Activated CD4-positive, alpha-beta T cell treated with anti-CD3 and anti-CD28 coated beads for 36 hours (primary cell): Measurements from ENCODE around the gene ZNF22. TPM values are rescaled to one million over a fixed set of nuclear protein-coding genes. Genes with fewer than 3 reads are reported as not detected.
A peak's percentile ranks its signal among the peaks of the same experiment; 100 is the strongest.

Experiments
- ATAC-seq: fragments of 200-7000 bp; cut with Tn5 transposase; one replicate; pipeline ENCODE4 v1.10.0; 2021; ENCODE audit warnings: mild to moderate bottlenecking, moderate library complexity
- CTCF ChIA-PET: fragments of 350-600 bp; sonication (Branson Sonifier 250); formaldehyde crosslinking; loops from one replicate; lab custom pipeline; 2021; ENCODE audit warnings: antibody characterized with exemption; lab: Charles Lee
- POLR2A ChIA-PET: fragments of 350-600 bp; sonication (Branson Sonifier 250); formaldehyde crosslinking; loops from one replicate; lab custom pipeline; 2021; ENCODE audit warnings: antibody characterized with exemption, inconsistent platforms; lab: Charles Lee
- DNase-seq: peaks from one replicate; pipeline ENCODE4 v3.0.0-alpha.2; 2020
- H3K27ac Mint-ChIP-seq: one replicate; pipeline ENCODE4 v1.8.0; 2021; ENCODE audit warnings: mixed read lengths
- H3K27me3 Mint-ChIP-seq: one replicate; pipeline ENCODE4 v1.8.0; 2021; ENCODE audit warnings: mixed read lengths
- H3K36me3 Mint-ChIP-seq: one replicate; pipeline ENCODE4 v1.8.0; 2021; ENCODE audit warnings: low read depth, mixed read lengths
- H3K4me1 Mint-ChIP-seq: one replicate; pipeline ENCODE4 v1.8.0; 2021; ENCODE audit warnings: mixed read lengths
- H3K4me3 Mint-ChIP-seq: one replicate; pipeline ENCODE4 v1.8.0; 2021; ENCODE audit warnings: mild to moderate bottlenecking, moderate library complexity, mixed read lengths
- H3K9me3 Mint-ChIP-seq: one replicate; pipeline ENCODE4 v1.8.0; 2021; ENCODE audit warnings: low read depth, mixed read lengths
- intact Hi-C, 2 experiments: fragments of 100-400 bp; cut with DNase I in 1 of 2; cut with micrococcal nuclease in 1 of 2; formaldehyde crosslinking; loops; one replicate each; pipeline versions ENCODE4 v1.14.2 to v1.15.1; 2022 to 2024; cut with DNase I, micrococcal nuclease
- total RNA-seq, 2 experiments: library from RNA; stranded (reverse); gene quantifications; one replicate each; pipeline ENCODE4 v1.2.3, GENCODE V29; 2021

Gene ZNF22
- total RNA-seq, 2 experiments from 2014 or later = 18.8 to 21.6 TPM

GRCh38 chr10:44979281-44980191, 21.2 kb upstream of the ZNF22 start:
- Mint-ChIP-seq H3K9me3 (no peaks in the 10 kb centered on the region), H3K27ac (no peak overlapping the region), H3K4me3 (no peak overlapping the region), H3K27me3 (no peaks in the 10 kb centered on the region), H3K4me1 (peaks cover 3% of the 10 kb centered on the region), H3K36me3 (no peaks in the 10 kb centered on the region)
- ChIA-PET CTCF (interaction anchor here (0.6 to 2.0 kb wide), 3 partner anchors 27 to 47 kb away, joined by 3 to 11 read pairs (median 3); no protein-coding TSS in a partner anchor), POLR2A (no interaction called here)
- ATAC-seq = no peak
- no peak for DNase-seq
- intact Hi-C loops = no loop called here

GRCh38 chr10:44980309-44981171, 20.2 kb upstream of the ZNF22 start:
- no peak overlapping the region for H3K27ac Mint-ChIP-seq
- intact Hi-C loops = no loop called here
- POLR2A ChIA-PET = interaction anchor here (0.7 kb wide), 1 partner anchor 1125 kb away, joined by 3 read pairs; no protein-coding TSS in a partner anchor
- no peak for ATAC-seq
- H3K4me1 Mint-ChIP-seq = peaks cover 3% of the 10 kb centered on the region
- no peak for DNase-seq
- no peak overlapping the region for H3K4me3 Mint-ChIP-seq
- no peaks in the 10 kb centered on the region for H3K9me3 Mint-ChIP-seq
- no peaks in the 10 kb centered on the region for H3K36me3 Mint-ChIP-seq
- no peaks in the 10 kb centered on the region for H3K27me3 Mint-ChIP-seq
- CTCF ChIA-PET = no interaction called here

- POLR2A ChIA-PET = interaction anchor here (0.7 kb wide), 1 partner anchor 1124 kb away, joined by 3 read pairs; no protein-coding TSS in a partner anchor
- no peak overlapping the region for H3K27ac Mint-ChIP-seq
- ATAC-seq = peak; percentile 37
These were observed 19.3 kb upstream of the ZNF22 start for GRCh38 chr10:44981172-44982113.

GRCh38 chr10:44982114-44982460, 18.6 kb upstream of the ZNF22 start:
- H3K9me3 Mint-ChIP-seq = no peaks in the 10 kb centered on the region
- intact Hi-C loops = no loop called here
- ChIA-PET POLR2A (no interaction called here), CTCF (no interaction called here)
- no peak overlapping the region for H3K27ac Mint-ChIP-seq
- ATAC-seq (no peak), DNase-seq (no peak)
- no peak overlapping the region for H3K4me3 Mint-ChIP-seq
- H3K36me3 Mint-ChIP-seq = no peaks in the 10 kb centered on the region
- peaks cover 3% of the 10 kb centered on the region for H3K4me1 Mint-ChIP-seq
- no peaks in the 10 kb centered on the region for H3K27me3 Mint-ChIP-seq

More at GRCh38 chr10:44981172-44982113, 19.3 kb upstream of the ZNF22 start:
- no peaks in the 10 kb centered on the region for H3K9me3 Mint-ChIP-seq
- H3K36me3 Mint-ChIP-seq = no peaks in the 10 kb centered on the region
- no peaks in the 10 kb centered on the region for H3K27me3 Mint-ChIP-seq
- no peak overlapping the region for H3K4me3 Mint-ChIP-seq
- H3K4me1 Mint-ChIP-seq = peaks cover 3% of the 10 kb centered on the region
- CTCF ChIA-PET = no interaction called here
- DNase-seq = no peak
- intact Hi-C loops = no loop called here

GRCh38 chr10:44982496-44982895, 18.2 kb upstream of the ZNF22 start:
- Mint-ChIP-seq H3K27me3 (no peaks in the 10 kb centered on the region), H3K27ac (no peak overlapping the region), H3K4me1 (peaks cover 3% of the 10 kb centered on the region), H3K9me3 (no peaks in the 10 kb centered on the region), H3K36me3 (no peaks in the 10 kb centered on the region), H3K4me3 (no peak overlapping the region)
- intact Hi-C loops = no loop called here
- ChIA-PET CTCF (no interaction called here), POLR2A (no interaction called here)
- ATAC-seq = no peak
- no peak for DNase-seq

- no peaks in the 10 kb centered on the region for H3K36me3 Mint-ChIP-seq
- CTCF ChIA-PET = no interaction called here
- POLR2A ChIA-PET = no interaction called here
- ATAC-seq (no peak), DNase-seq (no peak)
- no peak overlapping the region for H3K27ac Mint-ChIP-seq
- no peak overlapping the region for H3K4me3 Mint-ChIP-seq
- H3K27me3 Mint-ChIP-seq = no peaks in the 10 kb centered on the region
- no peaks in the 10 kb centered on the region for H3K9me3 Mint-ChIP-seq
- intact Hi-C loops = no loop called here
- peaks cover 3% of the 10 kb centered on the region for H3K4me1 Mint-ChIP-seq
These were observed 17.4 kb upstream of the ZNF22 start for GRCh38 chr10:44983066-44983894.

- Mint-ChIP-seq H3K4me3 (no peak overlapping the region), H3K9me3 (no peaks in the 10 kb centered on the region), H3K27me3 (no peaks in the 10 kb centered on the region), H3K36me3 (no peaks in the 10 kb centered on the region), H3K4me1 (no peaks in the 10 kb centered on the region), H3K27ac (no peak overlapping the region)
- DNase-seq (no peak), ATAC-seq (no peak)
- ChIA-PET POLR2A (no interaction called here), CTCF (no interaction called here)
- intact Hi-C loops = no loop called here
These were observed 16.8 kb upstream of the ZNF22 start for GRCh38 chr10:44983895-44984278.

GRCh38 chr10:44984671-44985101, 16.0 kb upstream of the ZNF22 start:
- H3K9me3 Mint-ChIP-seq = no peaks in the 10 kb centered on the region
- CTCF ChIA-PET = no interaction called here
- DNase-seq = no peak

GRCh38 chr10:44985175-44985681, 15.5 kb upstream of the ZNF22 start:
- Mint-ChIP-seq H3K27ac (no peak overlapping the region), H3K27me3 (no peaks in the 10 kb centered on the region), H3K36me3 (no peaks in the 10 kb centered on the region), H3K9me3 (no peaks in the 10 kb centered on the region), H3K4me3 (no peak overlapping the region), H3K4me1 (no peaks in the 10 kb centered on the region)
- ChIA-PET CTCF (no interaction called here), POLR2A (no interaction called here)
- no peak for ATAC-seq
- intact Hi-C loops = no loop called here
- no peak for DNase-seq

More at GRCh38 chr10:44984671-44985101, 16.0 kb upstream of the ZNF22 start:
- Mint-ChIP-seq H3K4me3 (no peak overlapping the region), H3K4me1 (no peaks in the 10 kb centered on the region), H3K36me3 (no peaks in the 10 kb centered on the region), H3K27me3 (no peaks in the 10 kb centered on the region), H3K27ac (no peak overlapping the region)
- intact Hi-C loops = no loop called here
- POLR2A ChIA-PET = no interaction called here
- no peak for ATAC-seq

GRCh38 chr10:44986179-44986578, 14.5 kb upstream of the ZNF22 start:
- intact Hi-C loops = no loop called here
- H3K36me3 Mint-ChIP-seq = no peaks in the 10 kb centered on the region
- ChIA-PET POLR2A (no interaction called here), CTCF (no interaction called here)
- no peaks in the 10 kb centered on the region for H3K27me3 Mint-ChIP-seq
- DNase-seq (no peak), ATAC-seq (no peak)
- H3K4me1 Mint-ChIP-seq = no peaks in the 10 kb centered on the region
- H3K27ac Mint-ChIP-seq = no peak overlapping the region
- no peaks in the 10 kb centered on the region for H3K9me3 Mint-ChIP-seq
- H3K4me3 Mint-ChIP-seq = no peak overlapping the region
